Measurements from ENCODE around the gene GPC6.

Gene GPC6

DNA sequence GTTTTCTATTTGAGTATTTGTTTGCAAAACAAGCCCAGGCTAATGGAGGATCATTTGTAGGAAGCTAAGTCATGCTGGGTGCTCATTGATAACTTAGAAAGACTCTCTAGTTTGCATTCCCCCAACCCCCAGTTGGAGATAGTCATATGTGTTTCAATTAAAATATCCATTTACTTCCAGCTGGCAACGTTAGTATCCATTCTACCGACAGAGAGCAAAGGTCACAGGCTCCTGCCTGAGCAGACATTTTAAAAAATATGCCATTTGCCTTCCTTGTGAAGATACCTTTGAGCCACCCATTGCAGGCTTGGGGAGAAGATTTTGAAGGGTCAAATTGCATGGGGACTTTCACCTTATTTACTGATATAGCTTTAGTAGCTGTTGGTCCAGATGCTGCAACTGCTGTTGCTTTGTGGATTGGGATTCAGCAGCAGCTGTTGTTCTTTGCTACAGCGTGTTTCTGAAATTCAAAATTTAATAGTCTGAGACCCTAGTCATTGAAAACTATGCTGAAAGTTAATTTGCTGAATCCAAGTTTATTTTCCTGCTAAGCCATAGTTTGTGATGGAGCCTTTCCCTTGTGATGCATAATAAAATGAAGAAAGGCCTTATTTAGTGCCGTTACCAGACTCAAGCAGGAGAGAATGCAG is 335.1 kb downstream of the GPC6 start:
- no peak for DNase-seq (ENCODE audit: low read depth in 2 of 2)

DNA sequence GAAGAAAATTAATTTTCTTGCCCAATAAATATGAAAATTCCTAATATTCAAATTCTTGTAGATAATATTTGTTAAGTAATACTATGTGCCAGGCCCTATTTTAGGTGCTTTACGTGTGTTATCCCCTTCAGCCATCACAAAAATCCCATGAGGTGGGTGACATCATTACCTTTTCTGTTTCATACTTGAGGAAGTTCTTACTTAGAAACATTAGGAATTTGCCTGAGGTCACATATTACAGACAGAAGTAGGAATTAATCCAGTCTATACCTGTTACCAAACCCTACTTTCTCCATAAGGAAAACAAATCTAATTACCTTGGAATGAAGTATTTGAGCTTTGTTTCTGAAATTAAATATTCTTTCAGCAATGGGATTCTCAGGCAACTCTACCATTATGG is 336.1 kb downstream of the GPC6 start:
- no peak for DNase-seq (ENCODE audit: low read depth in 2 of 2)

DNA sequence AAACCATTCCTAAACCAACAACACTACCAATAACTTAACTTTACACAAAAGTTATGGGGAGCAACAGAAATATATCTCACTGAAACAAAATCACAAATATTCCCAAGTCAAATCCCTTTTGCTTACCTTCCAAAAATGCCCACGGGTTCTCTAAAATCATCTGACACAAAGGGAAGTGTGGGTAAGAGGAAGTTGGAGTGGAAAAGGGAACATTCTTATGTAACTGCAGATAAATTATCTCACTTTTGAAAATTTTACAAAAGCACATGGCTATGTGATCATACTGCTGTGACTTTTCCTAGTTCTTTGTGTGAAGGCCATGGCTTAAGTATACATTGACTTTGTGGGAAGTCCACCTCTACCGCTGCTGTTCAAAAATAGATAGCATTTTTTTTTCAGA is 350.5 kb downstream of the GPC6 start:
- no peak for DNase-seq (ENCODE audit: low read depth in 2 of 2)

DNA sequence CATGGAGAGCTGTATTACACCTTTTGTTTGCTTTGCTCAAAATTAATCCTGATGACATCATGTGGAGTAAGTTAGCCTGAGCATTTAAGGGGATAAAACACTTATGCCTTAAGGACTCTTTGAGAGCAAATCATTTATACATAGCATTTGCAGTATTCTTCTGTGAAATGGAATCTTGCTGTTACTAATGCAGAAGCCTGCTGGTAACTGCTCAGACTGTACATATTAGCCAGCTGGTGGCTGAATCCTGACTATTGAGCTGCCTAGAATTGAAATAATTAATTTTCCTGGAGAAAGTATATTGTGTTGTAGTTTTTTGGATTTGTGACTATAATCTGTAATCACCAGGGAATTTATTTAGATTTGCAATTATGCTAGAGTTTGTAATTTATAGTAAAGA is 363.2 kb downstream of the GPC6 start:
- no peak for DNase-seq (ENCODE audit: low read depth in 2 of 2)

DNA sequence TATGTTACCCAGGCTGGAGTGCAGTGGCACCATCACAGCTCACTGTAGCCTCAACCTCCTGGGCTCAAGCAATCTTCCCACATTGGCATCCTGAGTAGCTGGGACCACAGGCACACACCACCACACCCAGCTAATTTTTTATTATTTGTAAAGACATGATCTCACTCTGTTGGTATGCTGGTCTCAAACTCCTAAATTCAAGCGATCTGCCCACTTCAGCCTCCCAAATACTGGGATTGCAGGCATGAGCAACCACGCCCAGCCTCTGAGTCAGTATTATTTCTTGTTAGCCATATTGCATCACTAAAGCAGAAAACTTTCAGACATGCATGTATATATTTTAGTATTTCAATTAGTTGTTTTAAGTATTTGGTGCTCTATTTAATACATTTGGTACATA is 376.4 kb downstream of the GPC6 start:
- no peak for DNase-seq (ENCODE audit: low read depth in 2 of 2)

DNA sequence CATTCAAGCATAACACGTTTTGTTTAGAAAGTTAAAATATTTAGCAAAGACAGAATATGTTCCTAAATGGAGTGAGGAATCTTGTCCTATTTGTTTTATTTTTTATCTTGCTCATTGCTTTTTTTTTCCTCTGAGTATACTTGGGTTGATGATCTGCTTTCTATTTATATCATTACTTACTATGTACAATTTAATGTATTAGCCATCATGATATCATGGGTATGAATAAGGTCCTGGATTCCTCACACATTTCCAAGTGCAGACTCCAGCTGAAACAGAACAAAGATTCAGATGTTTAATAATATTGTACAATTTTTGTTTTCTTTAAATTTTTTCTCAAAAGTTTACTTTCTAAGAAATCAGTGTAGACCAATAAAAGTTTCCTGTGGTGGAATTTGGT is 388.2 kb downstream of the GPC6 start:
- no peak for DNase-seq (ENCODE audit: low read depth in 2 of 2)

DNA sequence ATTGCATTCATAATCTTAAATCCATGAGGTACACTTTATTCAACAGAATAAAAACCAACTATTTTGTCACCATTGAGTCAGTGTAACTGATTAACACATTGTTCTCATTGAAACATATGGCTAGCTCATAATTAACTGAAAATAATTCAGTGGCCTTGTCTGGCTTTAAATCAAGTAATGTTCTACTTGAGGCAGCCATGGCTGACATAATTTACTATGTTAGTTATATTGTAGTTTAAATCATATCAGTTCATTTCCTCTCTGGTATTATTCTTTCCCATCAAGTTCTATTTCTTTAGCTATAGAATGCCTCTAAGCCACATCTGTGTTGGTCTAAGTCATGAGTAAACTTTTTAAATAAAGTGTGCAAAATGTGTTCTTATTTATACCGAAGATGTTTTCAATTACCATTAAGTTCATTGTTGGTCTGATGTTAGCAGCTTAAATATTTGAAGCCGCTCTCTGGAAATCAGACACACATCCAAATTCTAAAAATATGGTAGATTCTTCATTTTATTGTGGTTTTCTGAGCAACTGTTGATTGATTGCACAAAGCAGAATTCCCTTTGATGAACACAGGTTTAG is 393.7 kb downstream of the GPC6 start:
- no peak for DNase-seq (ENCODE audit: low read depth in 2 of 2)

DNA sequence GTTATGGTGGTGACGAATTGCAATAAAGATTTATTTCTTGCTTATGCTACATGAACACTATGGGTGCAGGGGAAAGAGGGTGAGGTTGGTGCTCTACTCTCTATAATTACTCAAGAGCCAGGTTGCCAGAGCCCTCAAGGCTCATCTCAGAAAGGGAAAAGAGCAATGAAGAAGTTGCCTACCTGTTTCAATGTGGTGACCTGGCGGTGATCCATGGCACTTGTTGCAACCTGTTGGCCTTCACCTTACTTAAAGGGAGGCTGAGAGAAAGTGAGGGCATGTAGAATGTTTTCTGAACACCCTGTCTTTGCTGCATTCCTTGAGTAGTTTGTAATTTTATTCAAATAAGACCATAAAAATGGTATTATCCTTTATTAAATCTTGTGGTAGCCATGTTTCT is 394.4 kb downstream of the GPC6 start:
- no peak for DNase-seq (ENCODE audit: low read depth in 2 of 2)

DNA sequence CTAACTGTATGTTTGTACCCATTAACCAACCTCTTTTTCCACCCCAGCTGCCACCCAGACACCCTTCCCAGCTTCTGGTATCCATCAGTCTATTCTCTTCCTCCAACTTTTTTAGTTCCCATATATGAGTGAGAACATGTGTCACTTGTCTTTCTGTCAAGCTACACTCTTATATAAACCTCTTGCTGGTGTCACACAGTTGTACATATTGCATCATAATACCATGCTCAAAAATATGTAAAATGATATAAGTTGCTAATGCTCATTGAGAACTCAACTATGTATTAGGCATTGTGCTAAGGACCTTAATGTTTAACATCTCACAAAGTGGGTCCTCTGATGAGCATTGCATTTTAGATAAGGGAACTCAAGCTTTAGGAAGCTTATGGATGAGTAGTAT is 395.4 kb downstream of the GPC6 start:
- no peak for DNase-seq (ENCODE audit: low read depth in 2 of 2)

DNA sequence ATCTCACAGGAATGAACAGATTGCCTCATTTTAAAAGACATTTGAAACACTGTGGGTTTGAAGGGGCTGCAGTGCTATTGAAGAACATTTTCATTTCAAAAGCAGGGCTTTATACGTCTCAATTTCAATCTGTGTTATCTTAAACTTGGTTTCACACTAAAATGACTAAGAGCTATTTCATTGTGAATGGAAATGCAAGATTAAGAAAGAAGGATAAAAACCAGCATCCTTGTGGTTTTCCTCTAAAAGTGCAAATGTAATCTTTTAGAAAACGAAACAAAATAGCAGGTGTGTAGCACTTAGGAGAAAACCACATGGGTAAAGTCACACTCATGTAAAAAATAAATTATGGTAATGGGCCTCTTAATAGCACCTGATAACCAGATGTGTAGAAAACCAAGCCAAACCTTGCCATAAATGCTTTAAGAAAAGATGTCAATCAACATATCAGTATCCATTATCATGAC is 397.7 kb downstream of the GPC6 start:
- DNase-seq (ENCODE audit: low read depth in 2 of 2): no peak

DNA sequence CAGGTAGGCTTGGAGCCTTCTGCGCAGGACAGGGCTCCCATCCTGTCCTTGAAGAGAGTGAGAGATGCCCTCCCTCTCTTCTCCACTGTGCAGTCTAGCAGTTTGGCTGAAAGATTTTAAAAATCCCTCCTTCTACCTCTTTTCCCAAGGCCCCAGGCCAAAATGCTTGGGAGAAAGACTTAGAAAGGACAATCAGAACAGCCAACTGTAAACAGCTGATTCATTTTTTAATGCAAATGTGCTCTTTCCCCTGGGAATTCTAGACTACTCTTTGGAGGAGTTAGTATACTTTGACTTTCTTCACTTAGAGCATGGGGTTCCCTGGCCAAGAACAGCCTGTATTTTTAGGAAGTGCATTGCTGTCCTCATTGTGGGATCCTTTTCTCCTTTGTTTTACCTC is 398.9 kb downstream of the GPC6 start:
- DNase-seq (ENCODE audit: low read depth in 2 of 2): no peak

DNA sequence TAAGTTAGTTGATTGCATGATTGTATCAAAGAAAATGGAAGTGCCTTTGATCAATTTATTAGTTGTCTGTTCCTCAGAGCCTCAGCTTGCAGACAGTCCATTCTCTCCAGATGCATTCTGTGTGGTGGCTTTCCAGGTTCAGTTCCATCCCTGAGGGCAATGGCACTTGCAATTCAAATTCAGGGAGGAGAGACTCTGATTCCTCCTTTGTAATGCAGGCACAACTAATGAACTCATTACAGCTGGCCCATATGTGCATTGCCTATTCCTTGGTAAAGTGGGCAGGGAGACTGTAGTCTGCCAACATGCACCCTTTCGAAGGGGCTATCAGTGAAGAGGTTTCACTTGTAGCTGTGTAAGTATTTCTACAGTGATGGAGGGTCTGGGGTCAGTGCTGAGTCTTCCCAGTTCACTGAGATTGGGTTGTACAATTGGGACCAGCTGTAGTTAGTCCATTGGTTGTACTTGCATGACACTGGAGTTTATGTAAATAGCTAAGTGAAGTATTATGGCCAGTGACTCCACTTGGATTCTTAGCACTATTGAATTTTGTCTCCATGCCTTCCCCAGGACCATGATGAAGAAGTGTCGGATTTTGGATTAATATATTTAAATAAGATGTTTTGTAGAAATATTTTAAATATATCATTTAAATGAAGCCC is 401.7 kb downstream of the GPC6 start:
- no peak for DNase-seq (ENCODE audit: low read depth in 2 of 2)

DNA sequence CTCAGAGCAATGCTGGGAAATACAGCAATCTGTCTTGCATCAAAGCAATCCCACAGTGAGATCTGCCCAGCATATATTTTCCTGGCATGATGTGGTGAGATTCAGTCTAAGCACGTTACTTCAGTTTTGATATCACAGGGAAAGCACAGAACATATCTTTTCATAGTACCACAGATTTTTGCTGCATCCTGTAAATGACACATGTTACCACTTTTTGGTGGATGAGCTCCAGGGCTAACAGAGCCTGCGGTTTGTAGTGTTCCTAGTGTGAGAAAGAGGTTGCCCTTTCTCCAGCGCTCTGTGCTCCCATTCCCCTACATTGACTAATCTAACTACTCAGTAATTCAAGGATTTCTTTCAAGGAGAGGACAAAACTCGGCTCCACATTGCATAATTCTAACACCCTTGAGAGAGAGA is 409.0 kb downstream of the GPC6 start:
- no peak for DNase-seq (ENCODE audit: low read depth in 2 of 2)

DNA sequence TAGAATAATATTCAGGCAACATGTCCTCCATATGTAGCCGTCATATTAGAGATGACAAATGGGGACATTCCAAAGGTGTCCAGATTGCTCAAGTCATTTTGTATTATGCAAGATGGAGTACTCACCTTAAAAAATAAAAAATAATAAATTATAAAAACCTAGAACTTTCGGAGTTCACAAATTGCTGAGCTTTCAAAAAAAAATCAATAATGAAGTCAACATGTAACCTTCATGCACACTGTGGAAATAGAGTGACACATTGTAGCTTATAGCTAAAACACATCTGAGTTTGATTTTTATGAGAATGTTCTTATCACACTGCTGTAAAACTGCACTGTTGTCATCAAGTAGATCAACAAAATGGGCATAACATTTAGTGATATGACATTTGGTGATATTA is 411.2 kb downstream of the GPC6 start:
- no peak for DNase-seq (ENCODE audit: low read depth in 2 of 2)

DNA sequence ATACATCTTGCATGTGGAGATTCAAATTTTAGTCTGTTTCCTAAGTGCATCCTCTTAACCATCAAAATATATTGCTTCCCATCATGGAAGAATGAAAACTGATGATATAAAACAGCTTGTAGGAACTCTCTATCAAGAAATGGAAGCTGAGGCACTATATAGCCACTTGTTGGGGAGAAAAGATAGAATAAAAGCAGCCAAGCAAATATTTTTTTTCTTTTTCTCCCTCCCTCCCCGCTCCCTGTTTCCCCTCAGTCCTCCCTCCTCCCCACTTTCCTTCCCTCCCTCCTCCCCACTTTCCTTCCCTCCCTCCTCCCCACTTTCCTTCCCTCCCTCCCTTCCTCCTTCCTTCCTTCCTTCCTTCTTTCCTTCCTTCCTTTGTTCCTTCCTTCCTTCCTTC is 413.8 kb downstream of the GPC6 start:
- no peak for DNase-seq (ENCODE audit: low read depth in 2 of 2)

DNA sequence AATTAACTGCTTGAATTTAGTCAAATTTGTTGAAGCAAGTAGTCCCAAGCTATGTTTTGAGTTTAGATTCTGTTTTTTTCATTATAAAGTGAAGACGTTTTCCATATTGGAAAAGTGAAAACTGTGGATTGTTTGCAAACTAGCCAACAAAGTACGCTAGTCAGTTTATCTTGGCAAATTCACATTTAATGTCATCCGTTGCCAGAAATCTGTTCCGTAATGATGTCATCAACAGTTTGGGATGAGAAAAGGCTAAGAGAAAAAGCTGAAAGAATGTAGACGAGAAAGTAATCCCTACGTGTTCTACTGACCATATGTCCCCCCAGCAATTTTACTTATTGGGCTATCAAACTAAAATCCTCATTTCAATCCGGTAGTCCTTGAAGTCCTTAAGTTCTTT is 419.6 kb downstream of the GPC6 start:
- no peak for DNase-seq (ENCODE audit: low read depth in 2 of 2)

DNA sequence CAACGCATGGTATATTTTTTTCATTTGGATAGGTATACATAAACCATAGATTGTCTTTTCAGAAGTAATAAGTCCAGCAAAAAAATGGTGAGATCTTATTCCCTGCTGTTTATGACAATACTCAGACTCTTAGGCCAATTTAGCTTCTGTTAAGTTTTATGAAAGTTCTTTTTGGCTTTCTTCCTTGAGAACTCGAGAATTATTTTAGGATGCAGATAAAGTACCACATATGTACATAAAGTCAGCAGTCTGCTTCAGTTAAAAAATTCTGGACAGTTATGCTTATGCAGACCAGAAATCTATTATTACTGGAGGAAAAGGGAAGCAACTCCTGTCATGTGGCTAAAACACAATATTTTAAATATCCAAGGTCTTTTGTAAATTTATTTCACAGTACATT is 422.9 kb downstream of the GPC6 start:
- no peak for DNase-seq (ENCODE audit: low read depth in 2 of 2)

DNA sequence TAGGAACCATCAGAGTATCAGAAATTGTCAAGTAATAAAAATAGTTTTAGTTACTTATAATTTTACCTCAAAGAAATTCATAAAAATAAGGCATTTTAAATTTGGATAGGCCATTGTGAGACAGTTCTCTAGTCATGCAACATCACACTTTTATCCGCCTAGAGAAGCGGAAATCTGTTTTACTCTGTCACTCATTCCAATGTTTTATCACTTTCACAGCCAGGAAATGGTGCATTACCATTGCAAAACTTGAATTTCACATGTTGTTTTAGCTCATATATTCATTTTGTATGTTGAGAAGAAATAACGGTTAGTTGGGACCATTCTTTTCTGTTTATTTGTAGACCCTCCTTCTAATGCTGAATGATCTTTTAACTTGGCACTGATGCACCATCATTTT is 427.2 kb downstream of the GPC6 start:
- DNase-seq (ENCODE audit: low read depth in 2 of 2): no peak

DNA sequence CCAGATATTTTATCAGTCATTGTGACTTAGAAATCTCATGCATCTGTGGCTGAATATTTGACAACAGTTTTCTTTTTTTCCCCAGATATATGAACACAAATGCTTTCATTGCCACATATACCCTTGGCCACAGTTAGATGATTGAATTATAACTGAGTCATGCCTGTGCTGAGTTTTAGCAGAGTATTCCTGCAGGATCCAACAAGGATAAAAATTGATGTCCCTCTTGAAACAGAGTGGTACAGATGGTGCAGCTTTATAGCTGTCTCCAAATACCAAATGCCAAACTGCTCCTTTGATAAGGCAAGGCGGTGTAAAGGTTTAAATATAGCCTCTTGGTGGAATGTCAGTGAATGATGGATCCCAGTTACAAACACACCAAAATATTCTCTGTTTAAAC is 428.5 kb downstream of the GPC6 start:
- no peak for DNase-seq (ENCODE audit: low read depth in 2 of 2)

DNA sequence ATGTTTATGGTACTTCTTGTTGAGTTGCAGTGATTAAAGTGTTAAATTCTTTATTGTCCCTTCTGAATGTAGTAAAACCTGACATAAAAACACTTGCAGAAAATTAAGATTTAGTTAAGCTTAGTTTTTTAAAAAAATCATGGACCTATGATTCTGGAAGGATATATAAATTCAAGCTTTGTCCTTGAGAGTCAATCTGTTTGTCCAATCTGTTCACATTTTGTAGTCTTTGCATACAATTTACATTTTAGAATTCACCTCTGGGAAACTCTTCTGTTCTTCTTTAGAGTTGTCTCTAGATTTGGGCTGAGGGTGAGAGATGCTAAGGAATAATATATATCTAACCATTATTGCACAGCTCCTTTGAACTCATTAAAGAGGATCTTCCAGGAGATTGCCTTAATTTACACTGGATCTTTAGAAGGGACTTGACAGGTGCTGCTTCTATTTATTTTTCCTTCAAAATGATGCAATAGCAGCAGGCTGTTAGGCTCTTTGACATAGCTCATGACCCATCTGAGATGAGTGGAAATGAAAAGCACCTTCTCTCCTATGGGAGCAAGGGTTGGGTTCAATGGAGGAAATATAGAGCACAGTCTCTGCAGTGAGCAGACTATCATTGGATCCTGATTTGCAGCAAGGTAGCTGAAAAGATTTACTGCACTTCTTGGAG is 433.9 kb downstream of the GPC6 start:
- DNase-seq (ENCODE audit: low read depth in 2 of 2): no peak

DNA sequence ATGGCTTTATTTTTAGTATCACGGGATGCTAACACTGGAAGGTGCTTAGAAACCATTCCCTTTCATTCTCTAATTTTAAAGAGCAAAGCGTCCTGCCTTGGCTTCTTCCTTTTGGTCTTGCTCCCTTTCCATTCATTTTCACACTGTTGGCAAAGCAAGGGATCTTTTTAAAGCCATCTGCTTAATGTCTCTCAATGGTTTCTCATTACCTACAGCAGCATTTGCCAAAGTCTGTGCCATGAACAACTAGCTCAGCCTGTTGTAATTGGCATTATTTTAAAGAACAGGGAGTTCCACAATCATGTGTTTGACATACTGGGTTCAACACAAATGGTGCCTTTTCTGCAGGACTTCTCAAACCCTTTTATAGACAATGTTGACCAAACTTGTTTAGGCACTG is 444.3 kb downstream of the GPC6 start:
- DNase-seq (ENCODE audit: low read depth in 2 of 2): no peak

DNA sequence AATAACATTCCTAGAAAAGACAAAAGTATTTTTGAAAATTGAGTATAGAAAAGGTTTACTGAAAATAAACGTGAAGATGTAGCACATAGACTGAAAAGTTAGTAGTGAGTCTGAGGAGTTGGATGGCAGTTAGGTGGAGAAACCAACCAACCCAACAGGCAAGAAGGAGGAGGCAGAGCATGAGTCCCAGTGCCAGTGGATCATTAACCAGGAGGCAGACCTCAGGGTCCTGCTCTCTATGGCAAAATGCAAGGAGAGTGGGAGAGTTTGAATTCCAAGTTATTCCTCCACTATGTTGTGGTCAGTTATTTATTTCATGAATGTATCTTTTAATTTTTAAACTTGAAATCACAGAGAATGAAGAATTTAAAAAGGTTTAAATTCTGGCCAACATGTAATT is 446.4 kb downstream of the GPC6 start:
- DNase-seq (ENCODE audit: low read depth in 2 of 2): no peak

DNA sequence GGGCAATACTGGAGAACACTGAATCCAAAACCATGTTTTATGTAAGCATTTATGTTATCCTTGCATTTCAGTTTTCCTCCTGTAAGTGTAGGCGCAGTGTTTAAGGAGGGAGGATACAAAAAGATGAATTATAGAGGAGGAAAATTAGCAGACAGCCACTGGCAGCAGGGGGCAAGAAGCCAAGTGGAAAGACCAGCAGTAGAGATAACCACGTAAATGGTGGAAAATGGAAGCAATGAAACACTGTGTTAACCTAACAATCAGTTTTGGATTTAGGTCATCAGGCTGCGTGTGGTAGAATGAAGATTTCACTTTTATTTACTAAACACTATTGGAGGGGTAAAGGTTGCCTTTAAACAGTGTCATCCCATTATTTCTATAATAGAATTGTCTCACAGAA is 447.3 kb downstream of the GPC6 start:
- no peak for DNase-seq (ENCODE audit: low read depth in 2 of 2)
